Loucy (cell line): Measurements from ENCODE around the gene TNS4.

Experiments
- H2AFZ ChIP-seq: fragments of 200-600 bp; sonication (generic); 2 replicates; pipeline ENCODE4 v1.6.0; 2016; ENCODE audit warnings: antibody characterized with exemption, mild to moderate bottlenecking, low read length, moderate library complexity
- H3F3A ChIP-seq: fragments of 200-600 bp; 2 replicates; pipeline ENCODE4 v1.6.0; 2016; ENCODE audit warnings: antibody characterized with exemption, low read depth, mild to moderate bottlenecking
- H3K27me3 ChIP-seq: fragments of 200-600 bp; sonication (generic); 2 replicates; pipeline ENCODE4 v1.6.1; 2014; ENCODE audit warnings: low read length, mild to moderate bottlenecking; ENCODE audit not compliant: insufficient read depth, poor library complexity, severe bottlenecking
- H3K36me3 ChIP-seq: fragments of 200-600 bp; sonication (generic); 2 replicates; pipeline ENCODE4 v1.6.1; 2016; ENCODE audit warnings: low read length; ENCODE audit not compliant: insufficient read depth
- H3K4me1 ChIP-seq: fragments of 200-600 bp; sonication (generic); 2 replicates; pipeline ENCODE4 v1.5.1; 2014; ENCODE audit warnings: low read length, mild to moderate bottlenecking; ENCODE audit not compliant: insufficient read depth, poor library complexity, severe bottlenecking
- H3K4me2 ChIP-seq: fragments of 200-600 bp; sonication (generic); 2 replicates; pipeline ENCODE4 v1.6.0; 2014; ENCODE audit warnings: antibody characterized with exemption, low read length, low read depth, mild to moderate bottlenecking; ENCODE audit not compliant: poor library complexity, severe bottlenecking
- H3K4me3 ChIP-seq: fragments of 200-600 bp; sonication (generic); 2 replicates; pipeline ENCODE4 v1.5.1; 2014; ENCODE audit warnings: low read length, mild to moderate bottlenecking, mixed read lengths; ENCODE audit not compliant: poor library complexity, severe bottlenecking
- H3K79me2 ChIP-seq: fragments of 200-600 bp; sonication (generic); 2 replicates; pipeline ENCODE4 v1.6.1; 2014; ENCODE audit warnings: low read length; ENCODE audit not compliant: insufficient read depth
- H3K9ac ChIP-seq: fragments of 200-600 bp; sonication (generic); 2 replicates; pipeline ENCODE4 v1.6.0; 2014; ENCODE audit warnings: mild to moderate bottlenecking, low read depth, low read length, moderate library complexity; ENCODE audit not compliant: poor library complexity, severe bottlenecking
- H3K9me2 ChIP-seq: fragments of 200-600 bp; sonication (generic); replicated peaks from 2 replicates; pipeline ENCODE4 v1.6.1; 2016; ENCODE audit warnings: low read depth, low read length, mixed read lengths
- H3K9me3 ChIP-seq: fragments of 200-600 bp; sonication (generic); 2 replicates; pipeline ENCODE4 v1.6.1; 2014; ENCODE audit warnings: mild to moderate bottlenecking, antibody characterized with exemption, low read length, low read depth; ENCODE audit not compliant: insufficient read depth
- H4K20me1 ChIP-seq: fragments of 200-600 bp; sonication (generic); 2 replicates; pipeline ENCODE4 v1.6.0; 2014; ENCODE audit warnings: antibody characterized with exemption, low read length, mild to moderate bottlenecking; ENCODE audit not compliant: insufficient read depth, poor library complexity, severe bottlenecking
- EZH2phosphoT487 ChIP-seq: fragments of 200-600 bp; IDR thresholded peaks from 2 replicates; pipeline ENCODE4 v1.6.1; 2018; ENCODE audit warnings: antibody characterized with exemption, mild to moderate bottlenecking, moderate library complexity, borderline replicate concordance
- TF ChIP-seq, protein P1 (sequence below): fragments of 200-600 bp; sonication (generic); conservative IDR thresholded peaks from 2 replicates; pipeline ENCODE4 v1.5.1; 2014; ENCODE audit warnings: mild to moderate bottlenecking, antibody characterized with exemption, low read length

Gene TNS4

DNA sequence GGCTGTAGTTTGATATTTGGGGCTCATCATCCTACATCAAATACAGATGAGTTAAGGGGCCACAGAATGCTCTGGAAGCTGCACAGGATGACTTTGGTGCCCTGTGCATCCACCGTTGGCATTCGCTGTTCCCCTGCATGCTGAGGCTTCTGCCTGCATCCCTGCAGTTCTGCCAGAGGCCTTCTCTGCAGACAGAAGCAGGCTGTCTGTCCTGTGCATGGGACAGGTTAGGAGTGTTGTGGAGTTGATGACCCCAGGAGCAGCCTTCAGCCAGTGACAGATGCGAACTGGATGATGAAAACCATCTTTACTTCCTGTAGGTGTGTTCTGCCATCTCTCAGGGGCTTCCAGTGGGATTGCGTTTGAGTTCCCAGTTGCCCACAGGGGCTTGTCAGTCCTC, 13.6 kb upstream of the TNS4 start:
- TF ChIP-seq, protein P1, sequence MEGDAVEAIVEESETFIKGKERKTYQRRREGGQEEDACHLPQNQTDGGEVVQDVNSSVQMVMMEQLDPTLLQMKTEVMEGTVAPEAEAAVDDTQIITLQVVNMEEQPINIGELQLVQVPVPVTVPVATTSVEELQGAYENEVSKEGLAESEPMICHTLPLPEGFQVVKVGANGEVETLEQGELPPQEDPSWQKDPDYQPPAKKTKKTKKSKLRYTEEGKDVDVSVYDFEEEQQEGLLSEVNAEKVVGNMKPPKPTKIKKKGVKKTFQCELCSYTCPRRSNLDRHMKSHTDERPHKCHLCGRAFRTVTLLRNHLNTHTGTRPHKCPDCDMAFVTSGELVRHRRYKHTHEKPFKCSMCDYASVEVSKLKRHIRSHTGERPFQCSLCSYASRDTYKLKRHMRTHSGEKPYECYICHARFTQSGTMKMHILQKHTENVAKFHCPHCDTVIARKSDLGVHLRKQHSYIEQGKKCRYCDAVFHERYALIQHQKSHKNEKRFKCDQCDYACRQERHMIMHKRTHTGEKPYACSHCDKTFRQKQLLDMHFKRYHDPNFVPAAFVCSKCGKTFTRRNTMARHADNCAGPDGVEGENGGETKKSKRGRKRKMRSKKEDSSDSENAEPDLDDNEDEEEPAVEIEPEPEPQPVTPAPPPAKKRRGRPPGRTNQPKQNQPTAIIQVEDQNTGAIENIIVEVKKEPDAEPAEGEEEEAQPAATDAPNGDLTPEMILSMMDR: no peak
- TF ChIP-seq EZH2phosphoT487: no peak
- Histone ChIP-seq H3K36me3 (no peaks in the 10 kb centered on the region), H3K4me3 (no peak overlapping the region), H3K4me2 (peak overlapping the region; percentile 87), H2AFZ (no peak overlapping the region), H3K79me2 (no peaks in the 10 kb centered on the region), H3K9me2 (no peaks in the 10 kb centered on the region), H4K20me1 (no peaks in the 10 kb centered on the region), H3K27me3 (no peaks in the 10 kb centered on the region), H3K4me1 (peaks cover 64% of the 10 kb centered on the region), H3F3A (peaks cover 3% of the 10 kb centered on the region), H3K9ac (no peak overlapping the region), H3K9me3 (no peaks in the 10 kb centered on the region)

DNA sequence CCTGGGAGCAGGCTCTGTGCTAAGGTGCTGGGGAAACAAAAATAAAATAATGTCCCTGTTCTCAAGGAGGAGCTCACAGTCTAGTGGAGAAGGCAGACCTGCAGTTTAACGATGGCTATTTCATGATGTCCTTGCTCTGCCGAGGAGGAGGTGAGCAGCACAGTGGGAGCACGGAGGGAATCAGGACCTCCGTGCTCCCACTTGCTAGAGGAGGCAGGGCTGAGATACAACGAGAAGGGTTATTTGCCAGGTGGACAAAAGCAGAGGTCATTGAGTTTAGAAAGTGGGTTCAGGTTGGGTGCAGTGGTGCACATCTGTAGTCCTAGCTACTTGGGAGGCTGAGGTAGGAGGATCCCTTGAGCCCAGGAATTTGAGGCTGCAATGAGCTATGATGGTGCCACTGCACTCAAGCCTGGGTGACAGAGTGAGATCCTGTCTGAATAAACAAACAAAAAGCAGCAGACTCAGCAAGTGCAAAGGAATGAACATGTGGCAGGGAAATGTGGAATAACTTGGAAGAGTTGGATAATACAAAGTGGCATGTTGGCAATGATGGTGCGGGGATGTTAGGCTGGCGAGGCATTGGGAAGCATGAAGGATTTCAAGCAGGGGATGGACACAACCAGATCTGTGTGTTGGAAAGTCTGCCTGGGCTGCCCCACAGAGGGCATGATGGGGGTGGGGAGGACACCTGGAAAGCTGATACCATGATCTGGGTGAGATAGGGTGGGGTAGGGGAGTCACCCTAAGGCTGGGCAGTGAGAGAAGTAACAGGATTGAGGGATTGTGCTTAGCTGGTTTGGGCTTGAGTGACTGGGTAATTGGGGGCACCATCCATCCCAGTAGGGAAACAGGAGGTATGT, 12.8 kb upstream of the TNS4 start:
- Histone ChIP-seq H3K9ac (no peak overlapping the region), H3K9me2 (no peaks in the 10 kb centered on the region), H3K9me3 (no peaks in the 10 kb centered on the region), H3K4me1 (peaks cover 57% of the 10 kb centered on the region), H3K4me3 (no peak overlapping the region), H3F3A (peaks cover 3% of the 10 kb centered on the region), H3K4me2 (no peak overlapping the region), H2AFZ (no peak overlapping the region), H3K79me2 (no peaks in the 10 kb centered on the region), H3K27me3 (no peaks in the 10 kb centered on the region), H4K20me1 (no peaks in the 10 kb centered on the region), H3K36me3 (no peaks in the 10 kb centered on the region)
- TF ChIP-seq EZH2phosphoT487: no peak
- TF ChIP-seq, protein P1: no peak

DNA sequence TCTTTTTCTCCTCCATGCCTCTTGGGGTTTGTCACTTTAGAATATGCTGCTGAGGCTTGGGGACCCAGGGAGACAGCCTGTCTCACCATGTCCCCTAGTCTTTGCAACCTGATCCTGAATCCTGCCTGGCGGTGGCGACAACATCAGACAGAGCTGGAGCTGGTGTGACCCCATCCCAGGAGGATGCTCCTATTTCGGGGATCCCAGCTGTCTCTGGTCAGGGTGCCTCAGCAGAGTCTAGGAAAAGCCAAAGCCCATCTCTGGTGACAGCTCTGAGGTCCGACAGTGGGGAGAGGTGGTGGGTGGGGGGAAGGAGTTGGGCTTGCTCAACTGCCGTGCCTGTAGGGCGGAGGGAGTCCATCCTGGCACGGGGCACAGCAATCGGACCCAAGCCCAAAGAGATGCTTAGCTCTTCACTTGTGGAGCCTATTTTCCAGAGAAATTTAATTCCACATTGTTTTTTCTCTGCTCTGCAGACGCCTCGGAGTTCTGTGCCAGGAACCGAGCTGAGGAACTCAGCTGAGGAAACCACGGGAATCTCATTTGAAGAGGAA, 10.3 kb upstream of the TNS4 start:
- Histone ChIP-seq H3K4me2 (no peak overlapping the region), H4K20me1 (no peaks in the 10 kb centered on the region), H3K79me2 (no peaks in the 10 kb centered on the region), H2AFZ (no peak overlapping the region), H3F3A (no peaks in the 10 kb centered on the region), H3K9me2 (no peaks in the 10 kb centered on the region), H3K9me3 (no peaks in the 10 kb centered on the region), H3K4me3 (no peak overlapping the region), H3K4me1 (peaks cover 34% of the 10 kb centered on the region), H3K9ac (no peak overlapping the region), H3K36me3 (no peaks in the 10 kb centered on the region), H3K27me3 (no peaks in the 10 kb centered on the region)
- TF ChIP-seq EZH2phosphoT487: no peak
- TF ChIP-seq, protein P1: no peak
